HG03196 (cell line): ENCODE measurements around the gene RPL27A.

ENCODE experiments used
- ATAC-seq: cut with Tn5 transposase; IDR thresholded peaks from one replicate; pipeline ENCODE4 v1.9.1; 2021; ENCODE audit not compliant: unreplicated experiment

Gene RPL27A

DNA sequence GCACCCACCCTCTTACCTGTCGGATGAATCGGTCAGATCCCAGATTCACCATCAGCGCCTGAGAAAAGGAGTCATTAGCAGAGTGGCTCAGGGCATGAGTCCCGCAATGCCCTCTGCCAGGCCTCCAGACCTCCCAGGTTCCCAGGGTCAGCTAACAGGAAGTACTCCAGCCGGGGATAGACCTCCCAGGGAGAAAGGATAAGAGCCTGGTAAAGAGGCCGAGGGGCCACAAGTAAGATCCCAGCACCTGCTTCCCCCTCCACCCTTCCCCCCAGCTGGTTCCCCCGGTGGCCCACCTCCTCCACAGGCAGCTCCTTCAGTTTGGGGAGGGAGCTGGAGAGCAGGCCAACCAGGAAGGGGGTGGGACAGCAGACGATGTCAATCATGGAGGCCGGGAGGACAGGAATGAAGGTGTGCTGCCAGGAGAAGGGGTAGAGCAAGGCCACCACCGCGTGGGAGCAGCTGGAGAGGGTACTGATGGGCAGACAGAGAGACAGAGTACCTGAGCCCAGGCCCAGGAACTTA lies 16.4 kb downstream of the RPL27A start:
- no peak for ATAC-seq

DNA sequence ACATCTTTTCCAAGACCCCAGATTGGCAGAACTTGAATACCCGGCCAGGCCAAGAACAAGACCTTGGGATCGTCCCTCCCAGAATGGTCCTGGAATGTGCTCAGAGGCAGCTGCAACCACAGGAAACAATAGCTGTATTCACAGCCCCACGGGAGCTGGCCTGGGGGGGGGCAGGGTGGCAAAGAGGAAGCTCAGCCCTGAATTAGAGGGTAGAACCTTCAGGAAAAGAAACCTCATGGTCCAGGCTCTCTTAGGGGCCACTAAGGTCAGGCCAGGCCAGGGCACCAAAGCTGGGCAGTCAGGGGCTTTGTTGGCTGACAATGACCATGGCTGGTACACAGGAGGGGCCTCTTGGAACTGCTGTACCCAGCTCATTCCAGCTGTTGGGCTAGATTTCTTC lies 17.3 kb downstream of the RPL27A start:
- ATAC-seq: no peak

DNA sequence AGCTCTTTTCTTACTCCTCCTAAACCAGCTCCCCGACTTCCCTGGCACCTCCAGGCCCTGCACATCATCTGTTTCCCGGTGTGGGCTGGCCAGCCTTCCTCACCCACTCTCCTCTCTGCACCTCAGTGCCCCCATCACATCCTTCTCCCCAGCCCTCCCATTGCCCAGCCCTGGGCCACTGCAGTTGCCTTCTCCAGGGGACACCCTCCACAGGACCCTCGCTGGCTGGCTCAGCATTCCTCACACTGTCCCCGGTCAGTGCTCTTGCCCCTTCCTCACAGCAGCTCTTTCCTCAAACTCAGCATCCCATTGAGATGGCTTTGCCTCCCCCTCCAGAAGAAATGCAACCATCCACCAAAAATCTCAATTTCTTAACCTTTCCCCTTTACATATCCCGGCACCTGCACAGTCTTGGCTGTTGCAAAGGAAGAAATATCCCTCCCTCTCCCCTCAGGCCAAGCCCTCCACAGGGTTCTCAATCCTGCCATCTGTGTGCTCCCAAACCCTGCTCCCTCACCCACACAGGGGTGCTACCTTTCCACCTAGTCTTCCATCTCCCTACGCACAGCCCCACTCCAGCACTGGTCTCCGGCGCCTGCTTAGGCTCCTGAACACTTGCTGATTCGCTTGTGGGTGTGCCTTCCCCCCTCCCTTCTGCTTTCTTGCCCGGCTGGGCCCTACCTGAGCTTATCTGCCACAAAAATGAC lies 19.5 kb downstream of the RPL27A start:
- no peak for ATAC-seq

DNA sequence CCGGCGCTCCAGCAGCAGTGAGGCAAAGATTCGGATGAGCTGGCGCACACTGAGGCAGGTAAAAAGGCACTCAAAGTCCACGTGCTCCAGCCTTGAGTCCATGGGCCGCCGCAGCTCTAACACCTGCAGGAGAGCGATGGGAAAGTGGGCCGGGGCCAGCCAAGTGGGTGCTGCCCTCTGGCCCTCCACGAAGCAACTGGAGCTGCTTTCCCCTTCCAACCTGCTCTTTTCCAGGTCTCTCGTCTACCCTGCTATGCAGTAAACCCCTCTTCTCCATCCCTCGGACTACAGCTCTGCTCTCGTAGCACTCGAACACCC lies 20.0 kb downstream of the RPL27A start:
- no peak for ATAC-seq

DNA sequence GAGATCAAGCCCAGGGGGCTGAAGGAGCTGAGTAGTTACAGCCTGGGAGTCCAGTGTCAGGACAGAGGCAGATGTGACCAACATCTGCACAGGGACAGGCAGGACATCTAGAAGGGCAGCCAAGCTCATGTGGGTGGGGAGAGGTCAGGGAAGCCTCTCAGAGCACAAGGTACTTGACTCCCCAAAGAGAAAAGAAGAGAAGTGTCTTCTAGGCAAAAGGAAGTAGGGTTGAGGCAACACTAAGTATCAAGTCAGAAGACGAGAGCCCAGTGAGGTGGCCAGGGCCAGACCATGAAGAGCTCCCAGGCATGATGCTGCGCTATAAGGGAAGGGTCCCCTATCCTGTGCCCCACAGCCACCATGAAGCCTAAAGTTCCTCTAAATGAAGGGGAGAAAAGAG lies 21.5 kb downstream of the RPL27A start:
- ATAC-seq: no peak

DNA sequence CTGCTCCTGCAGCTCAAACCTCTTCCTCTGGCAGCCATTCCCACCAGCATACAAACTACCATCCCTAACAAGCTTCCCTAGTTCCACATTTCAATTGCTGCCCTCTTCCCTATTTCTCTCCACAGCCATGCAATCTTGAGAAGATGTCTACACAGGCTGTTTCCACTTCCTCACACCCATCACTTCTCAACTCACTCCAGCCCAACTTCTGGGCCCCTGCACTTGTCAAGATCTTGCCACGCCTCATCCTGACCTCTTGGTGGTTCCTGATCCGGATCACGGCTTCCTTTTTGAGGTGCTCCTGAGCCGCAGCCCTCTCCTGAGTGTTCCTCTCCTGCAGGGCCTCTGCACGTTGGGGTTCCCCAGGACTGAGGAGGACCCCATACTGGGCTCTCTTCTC lies 22.6 kb downstream of the RPL27A start:
- no peak for ATAC-seq

DNA sequence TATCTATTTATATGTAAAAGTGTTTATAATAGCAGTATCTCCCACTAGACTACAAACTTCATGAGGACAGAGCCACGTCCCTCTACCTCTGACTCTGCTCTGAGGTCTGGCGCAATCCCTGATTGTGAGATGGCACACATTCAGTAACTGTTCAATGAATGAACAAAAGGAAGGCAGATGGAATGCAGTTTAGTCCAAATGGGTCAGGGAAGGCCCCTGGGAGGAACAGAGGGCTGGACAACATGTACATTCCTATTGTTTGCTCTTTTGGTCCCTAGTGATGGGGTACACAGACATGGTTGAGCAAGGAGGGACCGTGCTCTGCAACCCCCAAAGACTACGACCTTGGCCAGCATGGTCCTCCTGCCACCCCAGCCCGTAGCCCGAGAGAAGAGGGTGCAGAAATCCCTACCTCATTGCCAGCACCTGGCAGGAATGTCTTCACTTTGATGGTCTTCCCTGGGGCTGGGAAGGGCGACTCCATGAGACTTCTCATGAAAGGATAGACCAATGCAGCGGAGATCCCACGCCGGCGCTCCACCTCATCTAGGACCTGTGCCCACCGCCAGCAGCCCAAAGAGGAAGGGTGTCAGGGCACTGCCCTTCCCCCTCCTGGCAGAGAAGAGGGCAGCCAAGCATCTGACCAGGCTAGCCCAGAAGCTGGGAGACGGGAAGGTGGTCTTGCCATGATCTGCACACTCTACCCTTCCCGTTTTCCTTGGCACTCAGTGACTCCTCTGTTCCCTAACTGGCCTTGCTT lies 24.3 kb downstream of the RPL27A start:
- no peak for ATAC-seq

DNA sequence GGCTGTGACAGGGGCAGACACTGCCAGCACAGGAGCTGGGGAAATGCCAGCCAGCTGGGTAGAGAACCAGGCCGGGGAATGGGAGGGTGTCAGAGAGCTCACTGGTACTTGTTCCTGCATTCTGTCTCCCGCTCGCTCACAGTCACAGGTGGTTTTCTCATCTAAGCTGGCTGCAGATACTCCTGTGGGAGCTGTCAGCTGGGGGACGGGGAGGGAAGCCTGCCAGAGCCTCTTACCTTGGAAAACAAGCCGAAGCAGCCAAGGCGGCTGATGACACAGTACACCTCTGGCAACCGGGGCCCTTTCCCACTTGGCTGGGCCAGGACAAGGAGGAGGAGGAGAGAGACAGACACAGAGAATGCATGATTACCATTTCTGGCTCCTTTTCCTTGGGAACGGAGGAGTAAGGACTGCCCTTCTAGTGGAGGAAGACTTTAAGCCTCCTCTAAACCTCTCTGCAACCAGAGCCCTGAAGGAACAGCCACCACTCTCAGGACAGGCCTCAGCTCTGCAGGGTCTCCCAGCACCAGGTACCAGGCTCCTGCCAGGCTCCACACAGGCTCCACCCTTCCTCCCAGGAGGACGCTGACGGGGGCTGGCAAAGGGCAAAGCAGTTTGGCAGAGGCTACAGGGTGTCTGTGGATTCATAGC lies 25.1 kb downstream of the RPL27A start:
- no peak for ATAC-seq

DNA sequence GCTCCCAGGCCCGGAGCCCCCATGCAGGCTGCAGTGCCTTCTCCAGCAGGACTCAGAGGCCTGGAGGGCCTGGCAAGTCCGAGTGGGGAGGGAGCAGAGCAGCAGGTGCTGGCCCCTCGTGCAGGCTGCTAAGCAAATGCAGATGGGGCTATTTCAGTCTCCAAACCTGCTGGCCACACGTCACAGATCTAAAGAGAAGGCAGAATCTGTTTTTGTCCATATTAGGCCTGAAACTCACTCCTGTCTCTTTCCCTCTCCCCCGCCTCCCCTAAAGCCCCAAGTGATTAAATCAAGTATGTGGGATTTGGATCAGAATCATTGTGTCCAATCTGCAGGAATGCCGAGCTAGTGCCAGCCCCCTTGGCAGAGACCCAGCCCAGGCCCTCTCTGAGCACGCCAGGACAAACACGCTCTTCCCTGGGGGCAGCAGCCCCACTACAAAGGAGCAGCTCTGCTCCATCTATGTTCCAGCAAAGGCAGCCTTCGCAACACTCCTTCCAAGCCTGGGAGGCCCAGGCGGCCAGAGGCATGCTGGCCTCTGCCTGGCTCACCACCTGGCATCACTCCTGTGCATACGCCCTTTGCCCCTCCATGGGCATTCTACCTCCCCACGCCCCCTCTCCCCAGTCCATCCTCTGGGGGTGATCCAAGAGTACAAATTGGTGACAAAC lies 26.5 kb downstream of the RPL27A start:
- no peak for ATAC-seq

DNA sequence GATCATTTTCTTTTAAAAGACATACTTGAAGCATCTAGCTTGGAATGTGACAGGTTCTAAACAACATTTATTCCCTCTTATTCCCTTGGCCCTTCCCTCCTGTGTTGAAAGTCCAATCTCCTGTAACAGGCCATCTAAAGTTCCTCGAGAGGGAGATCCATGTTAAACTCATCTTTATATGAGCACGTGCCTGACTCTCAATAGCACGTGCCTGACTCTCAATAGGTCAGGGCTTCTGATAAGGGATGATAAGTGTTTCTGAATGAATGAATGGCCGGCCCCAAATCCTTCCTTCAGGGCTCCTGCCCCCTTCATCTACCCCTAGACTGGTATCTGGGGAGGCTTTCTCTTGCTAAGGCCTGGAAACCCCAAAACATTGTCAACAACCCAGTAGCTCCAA lies 27.2 kb downstream of the RPL27A start:
- no peak for ATAC-seq

DNA sequence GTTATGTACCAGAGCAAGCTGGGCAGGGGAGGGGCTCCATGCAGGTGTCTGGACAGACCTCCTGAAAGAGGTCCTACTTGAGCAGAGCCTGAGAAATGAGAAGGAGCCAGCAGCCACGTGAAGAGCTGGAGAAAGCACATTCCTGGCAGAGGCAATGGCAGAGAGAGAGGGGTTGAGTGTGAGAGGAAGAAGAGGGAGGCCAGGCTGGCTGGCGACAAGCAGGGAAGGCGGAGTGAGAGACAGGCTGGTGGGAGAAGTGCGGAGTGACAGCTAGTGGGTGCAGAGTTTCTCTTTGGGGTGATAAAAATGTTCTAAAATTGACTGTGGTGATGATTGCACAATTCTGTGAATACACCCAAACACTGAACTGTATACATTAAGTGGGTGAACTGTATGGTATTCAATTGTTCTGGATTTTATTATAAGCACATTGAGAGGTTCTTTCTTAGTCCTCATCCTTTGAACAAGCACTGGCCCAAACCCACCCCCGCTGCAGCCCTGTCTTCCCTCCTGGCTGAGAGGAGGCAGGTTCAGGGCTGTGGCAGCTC lies 29.4 kb downstream of the RPL27A start:
- ATAC-seq: no peak

DNA sequence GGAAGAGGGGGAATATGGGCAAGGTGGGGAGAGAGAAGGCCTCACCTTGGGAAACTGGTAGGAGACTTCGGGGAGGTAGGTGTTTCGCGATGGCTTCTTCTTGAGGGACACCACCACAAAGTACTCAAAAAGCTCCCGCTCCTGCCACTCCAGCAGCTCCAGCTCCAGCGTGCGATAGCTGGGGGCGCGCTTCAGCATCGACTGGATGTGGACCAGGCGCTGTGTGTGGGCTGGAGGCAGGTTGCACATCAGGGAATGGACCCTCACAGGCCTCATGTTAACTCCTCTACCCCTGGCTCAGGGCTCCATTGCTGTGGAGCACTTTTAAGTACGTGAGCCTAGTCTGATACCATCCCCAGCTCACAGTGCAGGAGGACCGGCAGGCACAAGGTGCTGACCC lies 29.9 kb downstream of the RPL27A start:
- ATAC-seq: no peak

DNA sequence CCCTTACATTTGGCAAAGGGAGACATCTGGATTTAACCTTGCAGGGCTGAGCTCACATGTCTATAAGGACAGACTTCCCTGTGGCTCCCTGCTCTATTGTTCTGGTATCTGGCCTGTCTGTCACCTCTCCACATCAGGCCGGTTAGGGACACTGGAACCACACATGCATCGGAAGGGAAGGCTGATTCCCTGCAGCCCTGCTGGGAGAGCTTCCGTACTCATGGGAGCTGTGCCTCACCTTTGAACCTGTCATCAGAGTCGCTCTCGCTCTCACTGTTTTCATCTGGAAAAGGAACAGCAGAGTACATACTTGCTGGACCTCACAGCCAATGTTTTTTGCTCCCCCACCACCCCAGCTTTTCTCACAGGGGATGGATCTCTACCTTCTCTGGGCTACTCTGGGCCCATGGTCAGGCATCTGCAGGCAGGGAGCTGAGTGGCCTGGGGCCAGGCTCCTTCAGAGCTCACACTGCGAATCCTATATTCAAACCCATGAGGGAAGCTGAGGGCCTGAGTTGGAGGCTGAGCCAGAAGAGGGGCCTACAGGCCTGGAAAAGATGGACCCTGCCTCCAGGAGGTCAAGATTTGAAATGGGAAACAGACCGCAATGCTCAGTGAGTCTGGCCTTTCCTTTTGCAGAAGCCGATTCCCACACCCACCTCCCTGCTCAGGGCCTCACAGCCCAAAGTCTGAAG lies 31.3 kb downstream of the RPL27A start:
- no peak for ATAC-seq

DNA sequence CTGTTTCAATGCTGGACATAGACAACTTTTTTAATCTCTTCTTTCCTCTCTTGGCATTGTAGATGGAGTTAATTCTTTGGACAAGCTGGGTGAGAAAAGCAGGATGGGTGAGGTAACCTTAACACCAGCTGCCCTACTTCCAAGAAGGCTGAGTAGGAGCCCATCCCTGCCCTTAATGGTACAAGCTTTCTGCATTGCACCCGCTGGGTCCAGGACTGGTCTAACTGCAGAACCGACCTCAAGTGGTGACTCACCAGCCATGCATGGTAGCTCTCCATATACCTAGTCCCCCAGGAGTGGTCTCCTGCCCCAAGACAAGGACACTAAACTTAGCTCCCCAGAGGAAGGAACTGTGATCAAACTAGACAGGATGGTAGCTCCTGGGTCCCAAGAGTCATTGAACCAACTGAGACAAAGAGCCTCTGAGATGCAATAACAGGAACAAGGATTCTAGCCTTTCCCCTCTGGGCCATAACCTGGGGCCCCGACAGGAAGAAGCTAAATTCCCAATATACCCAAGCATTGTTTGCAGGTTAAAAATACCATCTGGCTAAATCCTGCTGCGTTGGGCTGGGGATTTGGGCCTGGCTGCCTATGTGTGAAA lies 32.1 kb downstream of the RPL27A start:
- ATAC-seq: no peak

DNA sequence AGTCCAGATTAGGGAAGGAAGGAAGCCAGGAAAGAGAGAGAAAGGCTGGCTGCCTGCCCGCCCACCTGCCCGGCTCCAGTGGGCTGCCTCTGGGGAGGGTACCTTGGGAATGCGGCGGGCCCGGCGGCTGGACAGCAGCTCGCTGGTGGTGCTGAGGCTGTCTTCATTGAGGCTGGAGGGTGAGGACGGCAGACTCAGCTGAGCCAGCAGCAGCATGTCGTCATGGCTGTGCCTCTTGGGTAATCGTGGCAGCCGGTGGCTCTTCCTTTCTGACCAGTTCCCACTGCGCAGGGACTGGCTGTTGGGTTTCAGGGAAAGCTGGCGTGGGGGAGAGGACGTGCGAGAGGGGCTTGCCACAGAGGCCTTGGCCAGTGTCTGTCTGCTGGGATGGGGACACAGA lies 32.9 kb downstream of the RPL27A start:
- no peak for ATAC-seq

DNA sequence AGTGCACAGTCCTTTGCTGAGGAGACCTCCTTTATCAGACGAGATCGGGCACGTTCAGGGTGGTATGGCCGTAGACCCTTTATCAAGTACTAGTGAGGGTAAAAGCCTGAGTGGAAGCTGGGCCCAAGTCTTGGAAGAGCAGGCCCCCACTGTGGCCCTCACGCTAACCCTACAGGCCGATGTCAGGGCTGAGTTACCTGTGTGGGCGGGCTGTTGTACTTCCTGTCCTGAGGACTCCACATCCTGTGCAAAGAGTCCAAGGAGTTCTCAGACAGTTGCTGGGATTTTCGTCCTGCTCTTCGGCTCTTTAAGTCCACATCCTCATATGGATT lies 34.9 kb downstream of the RPL27A start:
- no peak for ATAC-seq

DNA sequence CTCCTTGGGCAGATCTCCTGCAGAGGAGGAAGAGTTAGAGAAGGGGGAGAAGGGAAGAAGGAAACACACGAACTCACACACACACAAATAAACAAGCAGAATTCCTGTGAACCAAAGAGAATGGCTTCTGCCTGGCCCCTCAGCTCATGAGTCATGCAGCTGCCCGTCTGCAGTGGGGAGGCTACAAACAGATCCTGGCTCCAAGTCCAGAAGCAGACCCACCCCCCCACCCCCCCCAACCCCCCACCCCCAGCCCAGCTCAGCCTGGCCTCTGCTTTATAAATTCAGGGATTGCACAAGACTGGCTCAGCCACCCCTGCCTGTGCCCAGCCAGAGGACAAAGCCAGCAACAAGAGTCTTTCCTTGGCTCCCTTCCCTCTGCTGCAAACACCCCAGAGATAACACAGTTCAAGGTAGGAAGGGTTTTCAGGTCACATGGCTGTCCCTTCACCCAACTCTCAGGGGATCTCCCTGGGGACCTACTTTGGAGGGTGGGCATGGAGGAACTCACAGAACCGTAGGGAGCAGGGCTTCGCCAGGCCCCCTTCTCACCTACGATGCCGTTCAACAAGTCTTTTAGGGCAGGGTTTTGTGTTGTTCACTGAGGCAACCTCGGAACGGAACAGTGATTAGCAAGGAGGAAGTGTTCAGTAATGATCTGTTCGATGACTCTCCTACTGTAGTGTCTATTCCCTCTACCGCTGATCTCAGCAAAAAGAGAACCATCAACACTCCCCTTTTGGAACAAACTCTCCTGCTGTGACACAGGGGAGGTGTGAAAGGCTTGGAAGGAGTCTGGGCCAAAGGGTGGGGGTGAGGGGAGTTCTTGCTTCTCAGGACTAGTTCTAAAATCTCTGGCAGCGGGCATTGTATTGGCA lies 35.5 kb downstream of the RPL27A start:
- ATAC-seq: no peak

DNA sequence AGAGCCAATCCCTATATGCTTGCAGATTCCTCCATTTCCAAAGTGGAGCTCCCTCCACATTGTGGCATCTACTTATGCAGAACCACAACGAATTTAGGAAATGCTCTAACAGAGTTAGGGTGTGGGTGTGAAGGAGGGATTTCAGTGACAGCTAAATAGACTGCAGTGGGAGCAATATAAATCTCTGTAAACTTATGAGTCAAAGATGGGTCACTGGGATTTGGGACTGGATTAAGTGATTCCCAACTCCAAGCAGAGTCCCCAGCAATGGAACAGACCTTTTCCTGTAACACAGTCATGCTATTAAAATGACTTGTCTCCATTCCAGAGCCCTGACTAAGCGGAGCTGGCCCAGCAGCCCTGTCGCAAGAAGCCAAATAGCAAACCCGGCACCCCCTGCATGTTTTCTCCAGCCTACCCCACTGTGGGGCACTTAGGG lies 36.6 kb downstream of the RPL27A start:
- ATAC-seq: no peak

DNA sequence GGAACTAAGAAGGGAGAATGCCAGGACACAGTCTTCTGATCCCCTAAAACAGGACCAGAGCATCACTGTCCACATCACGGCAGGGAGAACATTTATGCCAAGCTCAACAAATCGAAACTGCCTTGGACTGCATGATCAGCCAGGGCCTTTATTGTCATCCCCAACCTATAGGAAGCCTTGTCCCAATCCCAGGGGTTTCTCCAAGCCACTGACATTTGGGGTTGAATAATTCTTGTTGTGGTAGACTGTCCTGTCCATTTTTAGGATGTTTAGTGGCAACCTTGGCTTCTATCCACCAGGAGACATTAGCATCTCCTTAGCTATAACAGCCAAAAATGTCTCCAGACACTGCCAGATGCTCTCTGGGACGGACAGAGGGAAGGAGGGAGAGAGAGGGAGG lies 37.1 kb downstream of the RPL27A start:
- ATAC-seq: no peak
